SU-DHL-6 (cell line): Measurements from ENCODE around the gene TSHZ2.
"Not testable (repeated sequence)": the region's sequence is repeated elsewhere in the genome, so short reads cannot be mapped to it uniquely, and the experiment has no call there.

Source experiments
- H2AFZ ChIP-seq: fragments of 200-600 bp; sonication (generic); 2 replicates; pipeline ENCODE4 v1.6.1; 2014; ENCODE audit warnings: low read depth, mild to moderate bottlenecking, moderate library complexity, mixed read lengths, antibody characterized with exemption, low read length; ENCODE audit not compliant: severe bottlenecking
- H3F3A ChIP-seq: fragments of 200-600 bp; shearing (Covaris generic); 2 replicates; pipeline ENCODE4 v1.6.0; 2016; ENCODE audit warnings: antibody characterized with exemption, mild to moderate bottlenecking; ENCODE audit not compliant: insufficient read depth
- H3K27ac ChIP-seq: fragments of 200-600 bp; sonication (generic); 2 replicates; pipeline ENCODE4 v1.5.1; 2016; ENCODE audit warnings: low read depth, mild to moderate bottlenecking, low read length, moderate library complexity, mixed read lengths
- H3K27me3 ChIP-seq: fragments of 200-600 bp; sonication (generic), shearing (Covaris generic); 2 replicates; pipeline ENCODE4 v1.6.0; 2014; ENCODE audit warnings: mild to moderate bottlenecking, low read length
- H3K36me3 ChIP-seq: fragments of 200-600 bp; sonication (generic); 2 replicates; pipeline ENCODE4 v1.6.1; 2014; ENCODE audit warnings: mild to moderate bottlenecking, low read length, mixed read lengths
- H3K4me2 ChIP-seq: fragments of 300-600, 200-600 bp; shearing (Covaris generic), sonication (generic); 2 replicates; pipeline ENCODE4 v1.6.0; 2014; ENCODE audit warnings: low read length, low read depth, mild to moderate bottlenecking; ENCODE audit not compliant: poor library complexity, severe bottlenecking
- H3K4me3 ChIP-seq: fragments of 200-600 bp; sonication (generic); 2 replicates; pipeline ENCODE4 v1.5.1; 2014; ENCODE audit warnings: antibody characterized with exemption, low read length, mild to moderate bottlenecking, mixed read lengths; ENCODE audit not compliant: insufficient read depth, poor library complexity, severe bottlenecking
- H3K79me2 ChIP-seq: fragments of 200-600 bp; sonication (generic); 2 replicates; pipeline ENCODE4 v1.6.1; 2014; ENCODE audit warnings: mild to moderate bottlenecking, low read length, moderate library complexity; ENCODE audit not compliant: insufficient read depth
- H3K9ac ChIP-seq: fragments of 200-600 bp; sonication (generic); 2 replicates; pipeline ENCODE4 v1.7.0; 2014; ENCODE audit warnings: mild to moderate bottlenecking, low read length
- H3K9me2 ChIP-seq: fragments of 200-600 bp; sonication (generic); replicated peaks from 2 replicates; pipeline ENCODE4 v1.6.1; 2014; ENCODE audit warnings: low read length; ENCODE audit not compliant: insufficient read depth
- H3K9me3 ChIP-seq: fragments of 200-600 bp; sonication (generic); 2 replicates; pipeline ENCODE4 v1.6.1; 2014; ENCODE audit warnings: low read length, mixed read lengths; ENCODE audit not compliant: insufficient read depth
- H4K20me1 ChIP-seq: fragments of 200-600 bp; sonication (generic); 2 replicates; pipeline ENCODE4 v1.6.1; 2014; ENCODE audit warnings: low read depth, mild to moderate bottlenecking, antibody characterized with exemption, low read length, moderate library complexity, mixed read lengths
- EZH2phosphoT487 ChIP-seq: fragments of 200-600 bp; sonication (generic), shearing (Covaris generic); conservative IDR thresholded peaks from 2 replicates; pipeline ENCODE4 v1.6.1; 2018; ENCODE audit warnings: mild to moderate bottlenecking, antibody characterized with exemption, low read length, moderate library complexity, mixed read lengths
- TF ChIP-seq, protein P1 (sequence below): fragments of 200-600 bp; sonication (generic); IDR thresholded peaks from one replicate; pipeline ENCODE4 v1.5.1; 2017; ENCODE audit warnings: antibody characterized with exemption, mild to moderate bottlenecking, low read length, moderate library complexity; ENCODE audit not compliant: insufficient read depth, poor library complexity, severe bottlenecking

The TSHZ2 gene

DNA sequence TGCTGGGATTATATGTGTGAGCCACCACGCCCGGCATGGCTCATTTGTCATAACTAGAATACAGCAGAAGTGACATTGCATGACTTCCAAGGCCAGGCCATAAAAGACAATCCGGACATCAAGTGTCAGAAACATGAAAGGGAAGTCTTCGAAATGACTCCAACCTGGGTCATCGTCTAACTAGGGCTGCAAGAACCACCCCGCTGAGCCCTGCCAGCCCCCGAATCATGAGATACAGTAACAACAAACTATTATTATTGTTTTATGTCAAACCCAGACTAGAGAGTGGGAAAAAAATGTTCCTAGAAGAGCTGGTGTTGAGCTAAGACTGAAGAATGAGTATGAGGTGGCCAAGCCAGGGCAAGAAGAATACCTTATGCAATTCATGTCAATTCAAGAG is 561.9 kb downstream of the TSHZ2 start:
- no peak overlapping the region for H3K9ac ChIP-seq
- no peaks in the 10 kb centered on the region for H3K79me2 ChIP-seq
- H3K9me2 ChIP-seq: no peaks in the 10 kb centered on the region
- no peak overlapping the region for H3K27ac ChIP-seq
- H4K20me1 ChIP-seq: no peaks in the 10 kb centered on the region
- no peak overlapping the region for H2AFZ ChIP-seq
- no peak overlapping the region for H3K4me3 ChIP-seq
- H3F3A ChIP-seq: no peaks in the 10 kb centered on the region
- H3K4me2 ChIP-seq: no peak overlapping the region
- TF ChIP-seq, protein P1, sequence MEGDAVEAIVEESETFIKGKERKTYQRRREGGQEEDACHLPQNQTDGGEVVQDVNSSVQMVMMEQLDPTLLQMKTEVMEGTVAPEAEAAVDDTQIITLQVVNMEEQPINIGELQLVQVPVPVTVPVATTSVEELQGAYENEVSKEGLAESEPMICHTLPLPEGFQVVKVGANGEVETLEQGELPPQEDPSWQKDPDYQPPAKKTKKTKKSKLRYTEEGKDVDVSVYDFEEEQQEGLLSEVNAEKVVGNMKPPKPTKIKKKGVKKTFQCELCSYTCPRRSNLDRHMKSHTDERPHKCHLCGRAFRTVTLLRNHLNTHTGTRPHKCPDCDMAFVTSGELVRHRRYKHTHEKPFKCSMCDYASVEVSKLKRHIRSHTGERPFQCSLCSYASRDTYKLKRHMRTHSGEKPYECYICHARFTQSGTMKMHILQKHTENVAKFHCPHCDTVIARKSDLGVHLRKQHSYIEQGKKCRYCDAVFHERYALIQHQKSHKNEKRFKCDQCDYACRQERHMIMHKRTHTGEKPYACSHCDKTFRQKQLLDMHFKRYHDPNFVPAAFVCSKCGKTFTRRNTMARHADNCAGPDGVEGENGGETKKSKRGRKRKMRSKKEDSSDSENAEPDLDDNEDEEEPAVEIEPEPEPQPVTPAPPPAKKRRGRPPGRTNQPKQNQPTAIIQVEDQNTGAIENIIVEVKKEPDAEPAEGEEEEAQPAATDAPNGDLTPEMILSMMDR: no peak
- TF ChIP-seq EZH2phosphoT487: no peak
- H3K27me3 ChIP-seq: no peaks in the 10 kb centered on the region
- H3K9me3 ChIP-seq: no peaks in the 10 kb centered on the region
- H3K36me3 ChIP-seq: no peaks in the 10 kb centered on the region

DNA sequence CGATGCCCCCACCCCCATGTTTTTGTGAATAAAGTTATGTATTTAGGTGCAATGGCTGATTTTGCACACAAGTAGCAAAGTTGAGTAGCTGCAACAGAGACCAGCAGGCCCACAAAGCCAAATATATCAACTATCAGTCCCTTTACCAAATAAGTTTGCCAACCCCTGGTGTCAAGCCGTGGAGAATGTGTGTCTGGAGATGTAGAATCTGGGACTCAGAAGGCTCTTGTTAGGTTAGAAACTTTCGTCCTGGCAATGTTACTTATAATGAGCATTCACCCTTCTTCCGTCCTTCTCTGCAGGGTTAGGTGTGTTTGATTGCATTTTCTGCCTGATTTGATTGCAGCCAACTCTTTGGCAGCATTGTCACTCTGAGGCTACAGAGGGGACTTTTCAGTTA is 563.7 kb downstream of the TSHZ2 start:
- no peaks in the 10 kb centered on the region for H3K36me3 ChIP-seq
- no peak overlapping the region for H2AFZ ChIP-seq

DNA sequence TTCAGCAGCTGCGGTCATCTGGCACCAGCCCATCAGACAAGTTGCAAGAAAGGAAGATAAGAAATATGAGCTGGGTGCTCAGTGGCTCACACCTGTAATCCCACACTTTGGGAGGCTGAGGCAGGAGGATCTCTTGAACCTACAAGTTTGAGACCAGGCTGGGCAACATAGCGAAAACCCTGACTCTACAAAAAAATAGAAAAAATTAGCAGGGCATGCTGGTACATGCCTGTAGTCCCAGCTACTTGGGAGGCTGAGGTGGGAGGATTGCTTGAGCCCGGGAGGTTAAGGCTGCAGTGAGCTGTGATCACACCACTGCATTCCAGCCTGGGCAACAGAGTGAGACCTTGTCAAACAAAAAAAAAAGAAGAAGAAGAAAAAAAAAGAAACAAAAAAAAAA is 564.2 kb downstream of the TSHZ2 start:
- not testable (repeated sequence) for H3F3A ChIP-seq, H3K79me2 ChIP-seq, H3K9ac ChIP-seq, H4K20me1 ChIP-seq, H3K27ac ChIP-seq, H3K9me2 ChIP-seq, H3K9me3 ChIP-seq, H3K4me3 ChIP-seq, H2AFZ ChIP-seq, H3K36me3 ChIP-seq, H3K27me3 ChIP-seq, H3K4me2 ChIP-seq

More for the DNA sequence above, 563.7 kb downstream of the TSHZ2 start:
- H3K79me2 ChIP-seq: no peaks in the 10 kb centered on the region
- no peak overlapping the region for H3K9ac ChIP-seq
- H3K27ac ChIP-seq: no peak overlapping the region
- H3K4me2 ChIP-seq: no peak overlapping the region
- H4K20me1 ChIP-seq: no peaks in the 10 kb centered on the region
- H3K9me3 ChIP-seq: no peaks in the 10 kb centered on the region
- H3K9me2 ChIP-seq: no peaks in the 10 kb centered on the region
- H3K27me3 ChIP-seq: no peaks in the 10 kb centered on the region
- H3K4me3 ChIP-seq: no peak overlapping the region
- no peaks in the 10 kb centered on the region for H3F3A ChIP-seq
- TF ChIP-seq, protein P1: no peak
- TF ChIP-seq EZH2phosphoT487: no peak

DNA sequence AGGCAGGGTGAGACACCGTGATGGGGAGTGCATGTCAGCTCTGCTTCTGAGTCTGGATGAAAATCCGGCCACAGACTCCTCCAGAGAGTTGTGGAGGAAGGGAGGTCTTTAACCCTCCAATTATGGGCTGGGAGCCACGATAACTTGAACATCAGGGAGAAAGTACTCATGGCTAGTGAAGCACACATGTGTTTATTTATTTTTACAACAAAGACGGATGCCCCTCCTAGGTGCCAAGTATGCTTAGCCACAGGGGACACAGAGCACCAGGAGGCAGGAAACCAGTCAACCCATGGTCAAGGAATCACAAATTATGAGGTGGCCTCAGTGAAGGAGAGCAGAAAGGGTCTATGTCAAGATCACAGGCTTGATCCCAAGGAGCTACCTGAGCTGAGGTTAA is 567.4 kb downstream of the TSHZ2 start:
- H3K27me3 ChIP-seq: no peaks in the 10 kb centered on the region
- no peak overlapping the region for H3K4me2 ChIP-seq
- no peaks in the 10 kb centered on the region for H3K9me2 ChIP-seq
- H3K9me3 ChIP-seq: no peaks in the 10 kb centered on the region
- H3K36me3 ChIP-seq: no peaks in the 10 kb centered on the region
- H3K9ac ChIP-seq: no peak overlapping the region
- H3F3A ChIP-seq: no peaks in the 10 kb centered on the region
- no peaks in the 10 kb centered on the region for H4K20me1 ChIP-seq
- no peak overlapping the region for H2AFZ ChIP-seq
- H3K79me2 ChIP-seq: no peaks in the 10 kb centered on the region
- H3K4me3 ChIP-seq: no peak overlapping the region
- no peak overlapping the region for H3K27ac ChIP-seq
- TF ChIP-seq EZH2phosphoT487: no peak
- TF ChIP-seq, protein P1: no peak
